GM12892 (cell line): Measurements from ENCODE around the gene ATP2B3.

Source experiments
- DNase-seq: peaks from one replicate; pipeline ENCODE4 v3.0.0; 2011; ENCODE audit not compliant: insufficient read length
- FAIRE-seq: peaks from 2 replicates; lab custom pipeline; 2011; peaks lifted over from hg19 to GRCh38; lab: Jason Lieb, UNC
- POLR2A ChIP-seq: IDR thresholded peaks from 2 replicates; pipeline ENCODE4 v1.6.1; 2011; ENCODE audit warnings: low read depth, low read length, control low read depth
- POLR2AphosphoS5 ChIP-seq: IDR thresholded peaks from 2 replicates; pipeline ENCODE4 v1.6.1; 2011; ENCODE audit warnings: low read depth, low read length, control low read depth
- TAF1 ChIP-seq: IDR thresholded peaks from 2 replicates; pipeline ENCODE4 v1.6.1; 2011; ENCODE audit warnings: low read depth, mild to moderate bottlenecking, control low read depth, low read length, borderline replicate concordance

ATP2B3 gene

DNA sequence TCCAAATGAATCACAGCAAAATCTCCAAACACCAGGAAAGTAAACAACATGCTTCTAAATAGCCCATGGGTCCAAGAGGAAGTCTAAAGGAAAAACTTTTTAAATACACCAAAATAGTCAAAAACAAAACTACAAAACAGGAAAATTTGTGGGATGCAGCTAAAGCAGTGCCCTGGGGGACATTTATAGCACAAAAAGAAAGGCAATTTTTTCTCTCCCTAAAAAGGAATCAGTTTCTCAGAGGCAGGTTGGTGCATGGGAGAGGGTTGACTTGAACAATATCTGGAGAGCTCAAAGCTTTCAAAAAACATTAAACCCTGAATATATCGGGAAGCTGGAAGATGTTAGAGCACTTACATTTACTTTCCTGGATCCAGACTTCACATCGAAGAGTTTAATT, 113.9 kb downstream of the ATP2B3 start:
- DNase-seq (no peak), FAIRE-seq (no peak)
- TF ChIP-seq POLR2AphosphoS5, result no peak
- no peak for TF ChIP-seq TAF1
- TF ChIP-seq POLR2A, result no peak

GRCh38 chrX:153631907-153632594, 114.6 kb downstream of the ATP2B3 start:
- TF ChIP-seq TAF1 (no peak), POLR2A (no peak), POLR2AphosphoS5 (no peak)
- no peak for FAIRE-seq
- no peak for DNase-seq
